Transverse colon (tissue), 4 donors: Measurements from ENCODE around the gene ABCC5. TPM values are rescaled to one million over a fixed set of nuclear protein-coding genes. Genes with fewer than 3 reads are reported as not detected.
"Not testable (repeated sequence)": the region's sequence is repeated elsewhere in the genome, so short reads cannot be mapped to it uniquely, and the experiment has no call there.

ENCODE experiments used
- DNase-seq: peaks from one replicate; pipeline ENCODE4 v3.0.0-alpha.2; 2019
- H3K27ac ChIP-seq, 4 donors: fragments of 200-600 bp; sonication (generic); 2 replicates each; pipeline ENCODE4 v1.5.1; 2016 to 2018; ENCODE audit warnings: inconsistent platforms in 4 of 4
- H3K27me3 ChIP-seq: fragments of 200-600 bp; sonication (generic); 2 replicates; pipeline ENCODE4 v1.5.1; 2017; ENCODE audit warnings: inconsistent platforms
- H3K36me3 ChIP-seq, 4 donors: fragments of 200-600 bp; sonication (generic); 2 replicates each; pipeline ENCODE4 v1.5.1; 2017 to 2019; ENCODE audit warnings: inconsistent platforms in 4 of 4
- H3K4me1 ChIP-seq, 4 donors: fragments of 200-600 bp; sonication (generic); 2 replicates each; pipeline ENCODE4 v1.5.1; 2017 to 2020; ENCODE audit warnings: inconsistent platforms in 4 of 4
- H3K4me3 ChIP-seq, 4 donors: fragments of 200-600 bp; sonication (generic); 1 replicate in 1 of 4; 2 replicates in 3 of 4; pipeline versions ENCODE4 v1.5.1 to v1.6.1; 2017 to 2019; ENCODE audit warnings: inconsistent platforms in 4 of 4
- H3K9me3 ChIP-seq, 2 donors: fragments of 200-600 bp; sonication (generic); 2 replicates each; pipeline ENCODE4 v1.5.1; 2017 to 2019; ENCODE audit warnings: inconsistent platforms in 2 of 2
- CTCF ChIP-seq, 5 experiments: fragments of 200-600 bp in 3 of 5; fragments of 450-650 bp in 2 of 5; sonication (generic) in 3 of 5; IDR thresholded peaks; 1 replicate in 2 of 5; 2 replicates in 3 of 5; pipeline ENCODE4 v1.5.1; 2016 to 2017; ENCODE audit warnings: antibody characterized with exemption in 5 of 5, inconsistent platforms in 3 of 5, mild to moderate bottlenecking in 2 of 5, moderate library complexity in 1 of 5
- EP300 ChIP-seq: sonication (generic); formaldehyde crosslinking; IDR thresholded peaks from one replicate; pipeline ENCODE4 v1.6.1; 2017; ENCODE audit warnings: antibody characterized with exemption, low read depth
- POLR2A ChIP-seq: fragments of 450-650 bp; IDR thresholded peaks from one replicate; pipeline ENCODE4 v1.6.1; 2016; ENCODE audit warnings: antibody characterized with exemption, mild to moderate bottlenecking, moderate library complexity
- POLR2AphosphoS5 ChIP-seq, 3 donors: sonication (generic); formaldehyde crosslinking; IDR thresholded peaks; one replicate each; pipeline ENCODE4 v1.6.1; 2016; ENCODE audit warnings: antibody characterized with exemption in 3 of 3
- WGBS, 2 donors: methylation state at CpG; one replicate each; pipeline ENCODE4 v1.1.5; 2018; ENCODE audit warnings: low coverage in 1 of 2; 5-methylcytosine and 5-hydroxymethylcytosine counted together
- in situ Hi-C, 4 donors: fragments of 200-750 bp; cut with MboI; loops; one replicate each; pipeline versions ENCODE4 v1.15.0 to v1.15.1; 2017; ENCODE audit warnings: low sequenced_read_pairs in 3 of 4, low pct_ligation_motif_present in 1 of 4, low pct_unique_long_range_greater_than_20kb in 1 of 4
- intact Hi-C: fragments of 100-400 bp; cut with DNase I; formaldehyde crosslinking; loops from one replicate; pipeline ENCODE4 v1.15.1; 2023; ENCODE audit warnings: low total_unique reads
- total RNA-seq, 4 donors: library from RNA; depleted of rRNA; stranded (reverse); fragments of >200 nt; gene quantifications; one replicate each; pipeline ENCODE4 v1.1.0, GENCODE V29; 2016

Gene ABCC5
- total RNA-seq, 4 donors from 2014 or later: 74.1 to 168 (median 83.8) TPM

GRCh38 chr3:184030536-184030935, 12.9 kb upstream of the ABCC5 start:
- WGBS, 2 donors: 90% methylated on average over 3 of the region's 3 CpGs; no CpG with 5 or more reads in 1 of the 2 donors
- Histone ChIP-seq H3K27ac (no peak overlapping the region), H3K9me3 (no peaks in the 10 kb centered on the region), H3K4me3 (no peak overlapping the region), H3K4me1 (no peaks in the 10 kb centered on the region), H3K36me3 (no peaks in the 10 kb centered on the region), H3K27me3 (no peaks in the 10 kb centered on the region)
- in situ Hi-C loops (no loop called here), intact Hi-C loops (no loop called here)
- TF ChIP-seq POLR2A (no peak), EP300 (no peak), CTCF (IDR thresholded peaks at IDR 0.05) (no peak), POLR2AphosphoS5 (IDR thresholded peaks at IDR 0.05) (no peak)
- no peak for DNase-seq

- Histone ChIP-seq H3K27ac (no peak overlapping the region), H3K27me3 (no peaks in the 10 kb centered on the region), H3K9me3 (no peaks in the 10 kb centered on the region), H3K36me3 (no peaks in the 10 kb centered on the region), H3K4me3 (no peak overlapping the region), H3K4me1 (no peaks in the 10 kb centered on the region)
- intact Hi-C loops (no loop called here), in situ Hi-C loops (no loop called here)
- WGBS, 2 donors: 65 to 80% methylated on average over 2 of the region's 2 CpGs
- TF ChIP-seq POLR2A (no peak), POLR2AphosphoS5 (IDR thresholded peaks at IDR 0.05) (no peak), CTCF (IDR thresholded peaks at IDR 0.05) (no peak), EP300 (no peak)
- no peak for DNase-seq
Measured at GRCh38 chr3:184029443-184029842, 11.8 kb upstream of the ABCC5 start.

- in situ Hi-C loops, H3K4me1 ChIP-seq, H3K27ac ChIP-seq, H3K36me3 ChIP-seq, DNase-seq, H3K27me3 ChIP-seq, H3K4me3 ChIP-seq, intact Hi-C loops, H3K9me3 ChIP-seq: not testable (repeated sequence)
- WGBS, 2 donors: 94 to 100% methylated on average over 1 of the region's 1 CpG
Measured at GRCh38 chr3:184028275-184028890, 10.7 kb upstream of the ABCC5 start.

- H3K36me3 ChIP-seq, H3K27ac ChIP-seq, H3K9me3 ChIP-seq, intact Hi-C loops, DNase-seq, H3K4me3 ChIP-seq, H3K4me1 ChIP-seq, H3K27me3 ChIP-seq, in situ Hi-C loops: not testable (repeated sequence)
- WGBS, 2 donors: 61 to 65% methylated on average over 5 of the region's 5 CpGs
Measured at GRCh38 chr3:184025256-184025655, 7.6 kb upstream of the ABCC5 start.

- TF ChIP-seq CTCF (IDR thresholded peaks at IDR 0.05) (no peak), POLR2AphosphoS5 (IDR thresholded peaks at IDR 0.05) (no peak), POLR2A (no peak), EP300 (no peak)
- 67 to 78% methylated on average over 7 of the region's 7 CpGs for WGBS, 2 donors
- no peak for DNase-seq
- in situ Hi-C loops: loop anchor here in 1 of 4 donors (5.0 kb wide), 1 partner anchor 115 kb away; no protein-coding TSS in a partner anchor
- Histone ChIP-seq H3K4me3 (no peak overlapping the region), H3K9me3 (no peaks in the 10 kb centered on the region), H3K27me3 (no peaks in the 10 kb centered on the region), H3K27ac (no peak overlapping the region), H3K4me1 (peaks cover 0 to 4% (median 2%) of the 10 kb centered on the region in 4 donors), H3K36me3 (no peaks in the 10 kb centered on the region)
- intact Hi-C loops: no loop called here
Measured at GRCh38 chr3:184022323-184022722, 4.6 kb upstream of the ABCC5 start.
